Stimulated activated naive CD8-positive, alpha-beta T cell treated with anti-CD3 and anti-CD28 coated beads, Interleukin-15, amount 100 ng/mL, for 72 hours (primary cell): ENCODE data around the gene COLQ.

Experiments used
- ATAC-seq: fragments of 150-1000 bp; cut with Tn5 transposase; 2 replicates; pipeline ENCODE4 v1.10.0; 2021; ENCODE audit warnings: mild to moderate bottlenecking, moderate library complexity
- DNase-seq, 2 donors: peaks; one replicate each; pipeline ENCODE4 v3.0.0; 2021 to 2022
- H3K27ac Mint-ChIP-seq, 2 donors: one replicate each; pipeline ENCODE4 v1.8.0; 2022; ENCODE audit warnings: mild to moderate bottlenecking in 2 of 2, mixed read lengths in 2 of 2, moderate library complexity in 2 of 2
- H3K27me3 Mint-ChIP-seq: one replicate; pipeline ENCODE4 v1.8.0; 2022; ENCODE audit warnings: mixed read lengths
- H3K4me1 Mint-ChIP-seq: one replicate; pipeline ENCODE4 v1.8.0; 2022; ENCODE audit warnings: mild to moderate bottlenecking, mixed read lengths
- H3K4me3 Mint-ChIP-seq, 2 donors: one replicate each; pipeline ENCODE4 v1.8.0; 2022; ENCODE audit warnings: mild to moderate bottlenecking in 2 of 2, mixed read lengths in 2 of 2, moderate library complexity in 1 of 2
- H3K9me3 Mint-ChIP-seq, 2 donors: one replicate each; pipeline ENCODE4 v1.8.0; 2022; ENCODE audit warnings: mixed read lengths in 2 of 2

COLQ gene

GRCh38 chr3:15506571-15506970 is 14.9 kb downstream of the COLQ start:
- Mint-ChIP-seq H3K4me3 (no peak overlapping the region), H3K9me3 (no peaks in the 10 kb centered on the region), H3K27ac (no peak overlapping the region), H3K27me3 (peaks cover under 1% of the 10 kb centered on the region), H3K4me1 (peaks cover 3% of the 10 kb centered on the region)
- peak in 1 of 2 donors; percentile 0 for DNase-seq
- ATAC-seq = no peak

DNA sequence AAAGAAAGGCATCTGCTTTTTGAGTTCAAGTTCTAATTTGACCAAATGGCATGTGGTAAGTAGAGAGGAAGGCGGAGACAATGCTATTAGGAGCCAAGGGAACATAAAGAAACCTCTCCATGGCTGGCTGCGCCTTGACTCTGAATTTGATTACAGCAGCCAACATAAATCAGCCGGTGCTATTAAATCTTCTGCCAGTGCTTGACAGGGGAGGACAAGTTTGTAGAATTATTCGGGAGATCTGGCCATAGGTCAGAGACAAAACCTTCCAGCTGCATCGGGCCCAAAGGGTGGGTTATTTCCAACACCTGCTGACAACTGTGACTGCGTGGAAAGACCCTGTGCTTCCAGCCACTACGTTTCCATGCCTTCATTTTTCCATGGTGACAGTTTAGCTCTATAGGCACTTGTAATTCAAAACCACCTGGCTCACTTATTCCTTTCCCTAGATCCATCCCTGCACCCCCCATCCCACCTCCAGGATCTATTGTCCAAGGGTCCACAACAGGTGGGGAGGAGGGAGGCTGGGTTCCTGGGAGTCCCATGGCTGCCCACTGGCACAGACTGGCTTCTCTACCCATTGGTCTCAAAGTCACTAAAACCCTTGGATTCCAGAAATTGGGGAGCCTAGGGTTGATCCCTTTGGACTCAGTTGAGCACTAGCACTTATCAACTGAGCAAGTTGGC is 15.9 kb downstream of the COLQ start:
- Mint-ChIP-seq H3K4me3 (no peak overlapping the region), H3K27me3 (no peaks in the 10 kb centered on the region), H3K9me3 (no peaks in the 10 kb centered on the region), H3K27ac (no peak overlapping the region), H3K4me1 (peaks cover 12% of the 10 kb centered on the region)
- no peak for ATAC-seq
- DNase-seq = no peak

DNA sequence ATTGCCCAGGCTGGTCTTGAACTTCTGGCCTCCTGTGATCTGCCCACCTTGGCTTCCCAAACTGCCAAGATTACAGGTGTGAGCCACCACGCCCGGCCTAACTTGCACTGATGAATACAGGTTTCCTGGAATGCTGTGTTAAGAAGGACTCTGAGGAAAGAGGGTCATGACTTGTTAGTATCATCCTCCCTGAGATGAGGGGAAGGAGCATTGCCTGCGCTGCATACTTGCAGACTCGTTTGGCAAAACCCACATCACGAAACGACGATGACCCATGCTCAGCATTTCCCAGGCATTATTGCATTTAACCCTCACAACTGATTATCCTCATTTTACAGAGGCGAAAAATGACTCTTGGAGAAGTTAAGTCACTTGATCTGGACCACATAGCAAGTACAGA is 18.9 kb downstream of the COLQ start:
- no peaks in the 10 kb centered on the region for H3K9me3 Mint-ChIP-seq
- no peak for ATAC-seq
- H3K27ac Mint-ChIP-seq = no peak overlapping the region
- H3K4me1 Mint-ChIP-seq = peaks cover 38% of the 10 kb centered on the region
- H3K4me3 Mint-ChIP-seq = no peak overlapping the region
- no peak for DNase-seq
- no peaks in the 10 kb centered on the region for H3K27me3 Mint-ChIP-seq

- Mint-ChIP-seq H3K4me1 (peaks cover 51% of the 10 kb centered on the region), H3K4me3 (peak overlapping the region in 1 of 2 donors; percentile 11)
Observed at GRCh38 chr3:15501126-15501525, 20.4 kb downstream of the COLQ start.

DNA sequence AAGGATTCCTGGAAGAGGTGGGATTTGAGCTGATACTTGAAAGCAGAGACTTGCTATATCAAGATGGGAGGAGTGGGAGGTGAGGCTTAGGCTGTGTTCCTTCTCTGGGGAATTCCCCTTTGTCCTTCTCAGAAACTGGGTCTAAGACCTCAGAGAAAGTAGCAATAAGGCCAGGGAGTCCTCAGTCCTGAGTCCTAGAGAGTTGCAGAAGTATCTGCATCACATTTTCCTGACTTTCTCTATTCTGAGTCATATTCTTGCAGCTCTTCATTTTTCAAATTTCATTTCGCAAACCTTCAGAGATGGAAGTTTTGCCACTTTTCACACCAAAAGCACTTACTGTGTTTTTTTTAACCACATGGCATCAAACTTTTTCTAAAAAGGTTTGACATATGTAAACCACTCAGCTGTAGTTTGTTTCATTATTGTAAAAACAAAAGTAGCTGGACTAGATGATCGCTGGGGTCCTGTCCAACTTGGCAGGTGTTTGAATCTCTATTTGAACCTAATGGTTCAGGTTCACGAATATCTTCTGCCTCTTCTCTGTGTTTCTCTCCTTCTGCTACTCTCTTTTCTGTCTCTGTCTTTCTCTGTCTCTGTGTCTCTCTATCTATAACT is 21.3 kb downstream of the COLQ start:
- peak overlapping the region; percentile 27 to 48 for H3K4me3 Mint-ChIP-seq
- H3K27ac Mint-ChIP-seq = no peak overlapping the region
- H3K4me1 Mint-ChIP-seq = peaks cover 56% of the 10 kb centered on the region
- peak; percentile 90 for ATAC-seq
- no peaks in the 10 kb centered on the region for H3K27me3 Mint-ChIP-seq
- no peaks in the 10 kb centered on the region for H3K9me3 Mint-ChIP-seq
- no peak for DNase-seq

More at GRCh38 chr3:15501126-15501525, 20.4 kb downstream of the COLQ start:
- no peak for DNase-seq
- H3K9me3 Mint-ChIP-seq = no peaks in the 10 kb centered on the region
- peak overlapping the region; percentile 71 to 77 for H3K27ac Mint-ChIP-seq
- no peak for ATAC-seq
- no peaks in the 10 kb centered on the region for H3K27me3 Mint-ChIP-seq

GRCh38 chr3:15499536-15499935 is 22.0 kb downstream of the COLQ start:
- Mint-ChIP-seq H3K27me3 (no peaks in the 10 kb centered on the region), H3K4me1 (peaks cover 56% of the 10 kb centered on the region), H3K4me3 (peak overlapping the region in 1 of 2 donors; percentile 21), H3K27ac (no peak overlapping the region), H3K9me3 (no peaks in the 10 kb centered on the region)
- no peak for DNase-seq
- ATAC-seq = no peak

DNA sequence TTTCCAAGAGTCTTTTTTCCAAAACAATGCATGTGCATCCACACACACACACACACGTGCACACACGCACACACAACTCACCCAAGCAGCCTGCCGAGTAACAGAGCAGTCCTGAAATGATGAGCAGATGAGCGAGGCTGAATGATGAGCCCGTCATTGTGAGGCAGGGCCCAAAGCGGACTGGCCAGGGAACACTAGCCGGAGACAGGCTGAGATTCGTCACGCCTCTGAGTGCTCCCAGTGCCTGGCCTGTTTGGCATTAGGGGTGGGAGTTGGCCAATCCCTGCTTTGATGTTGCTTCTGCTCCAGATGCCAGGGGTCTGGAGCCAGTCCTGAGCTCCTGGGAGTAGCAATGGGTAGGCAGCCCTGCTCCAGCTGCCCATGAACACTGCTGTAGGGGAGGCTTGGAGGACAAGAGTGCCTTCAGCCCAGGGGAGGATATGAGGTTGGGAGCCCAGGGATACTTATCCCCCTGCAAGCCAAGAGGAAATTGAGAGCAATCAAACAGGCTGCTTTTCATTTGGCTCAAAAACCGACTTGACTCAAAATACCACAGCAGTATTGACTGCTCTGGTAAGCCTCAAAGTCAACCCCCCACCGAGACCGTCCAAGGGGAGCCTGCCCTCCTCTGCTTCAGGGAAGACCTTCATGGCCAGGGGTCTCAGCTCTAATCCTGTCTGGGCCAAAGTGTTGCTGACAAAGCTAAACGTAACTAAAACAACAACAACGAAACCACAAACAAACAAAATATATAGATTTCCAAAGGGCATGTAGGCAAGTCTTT is 22.9 kb downstream of the COLQ start:
- Mint-ChIP-seq H3K4me1 (peaks cover 56% of the 10 kb centered on the region), H3K4me3 (no peak overlapping the region), H3K9me3 (no peaks in the 10 kb centered on the region), H3K27ac (no peak overlapping the region), H3K27me3 (no peaks in the 10 kb centered on the region)
- ATAC-seq (no peak), DNase-seq (no peak)

DNA sequence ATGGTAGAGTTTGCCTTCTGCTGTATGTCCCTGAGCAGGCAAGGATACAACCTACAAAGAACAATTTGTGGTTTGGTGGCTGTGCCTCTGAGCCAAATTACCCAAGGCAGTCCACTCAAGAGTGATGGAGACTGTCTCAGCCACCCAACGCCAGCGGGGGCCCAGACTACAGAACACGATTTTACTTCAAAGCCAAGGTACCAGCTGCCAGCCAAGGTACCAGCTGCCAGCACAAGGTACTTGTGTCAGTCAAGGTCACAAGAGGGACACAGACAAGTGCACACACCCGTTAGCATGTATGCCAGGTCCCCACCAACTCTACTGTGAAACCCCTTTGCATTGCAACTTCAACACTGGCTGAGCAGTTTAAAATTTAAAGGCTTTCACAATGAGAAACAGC is 23.5 kb downstream of the COLQ start:
- H3K4me1 Mint-ChIP-seq = peaks cover 56% of the 10 kb centered on the region
- no peak overlapping the region for H3K27ac Mint-ChIP-seq
- no peaks in the 10 kb centered on the region for H3K9me3 Mint-ChIP-seq

DNA sequence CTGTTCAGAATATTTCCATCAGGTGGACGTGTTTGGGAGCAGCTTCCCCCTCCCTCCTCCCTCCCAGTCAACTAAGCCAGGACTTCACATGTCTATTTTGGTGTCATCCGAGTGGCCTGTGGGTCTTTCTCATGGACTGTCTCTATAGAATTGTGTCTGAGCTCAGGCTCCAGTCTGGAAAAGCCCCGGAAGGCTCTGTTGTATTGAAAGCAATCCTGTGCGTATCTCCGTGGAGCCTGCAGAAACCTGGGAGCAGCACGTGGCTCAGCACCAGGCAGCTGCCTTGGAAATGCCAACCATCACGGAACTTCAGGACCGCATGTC is 25.2 kb downstream of the COLQ start:
- DNase-seq (no peak), ATAC-seq (no peak)
- no peaks in the 10 kb centered on the region for H3K9me3 Mint-ChIP-seq
- H3K27ac Mint-ChIP-seq = no peak overlapping the region
- peaks cover 51% of the 10 kb centered on the region for H3K4me1 Mint-ChIP-seq
- H3K27me3 Mint-ChIP-seq = no peaks in the 10 kb centered on the region
- no peak overlapping the region for H3K4me3 Mint-ChIP-seq

More for the DNA sequence above, 23.5 kb downstream of the COLQ start:
- DNase-seq (no peak), ATAC-seq (no peak)
- Mint-ChIP-seq H3K4me3 (no peak overlapping the region), H3K27me3 (no peaks in the 10 kb centered on the region)

GRCh38 chr3:15495461-15496340 is 25.8 kb downstream of the COLQ start:
- Mint-ChIP-seq H3K27me3 (no peaks in the 10 kb centered on the region), H3K9me3 (no peaks in the 10 kb centered on the region), H3K4me3 (no peak overlapping the region), H3K4me1 (peaks cover 45% of the 10 kb centered on the region), H3K27ac (no peak overlapping the region)
- ATAC-seq (no peak), DNase-seq (no peak)

- ATAC-seq (no peak), DNase-seq (no peak)
- no peak overlapping the region for H3K27ac Mint-ChIP-seq
- no peaks in the 10 kb centered on the region for H3K9me3 Mint-ChIP-seq
- H3K27me3 Mint-ChIP-seq = no peaks in the 10 kb centered on the region
- H3K4me3 Mint-ChIP-seq = no peak overlapping the region
- peaks cover 26% of the 10 kb centered on the region for H3K4me1 Mint-ChIP-seq
Observed at GRCh38 chr3:15493436-15493835, 28.1 kb downstream of the COLQ start.

- H3K27ac Mint-ChIP-seq = no peak overlapping the region
- H3K9me3 Mint-ChIP-seq = no peaks in the 10 kb centered on the region
- DNase-seq (no peak), ATAC-seq (no peak)
- H3K4me3 Mint-ChIP-seq = no peak overlapping the region
- H3K27me3 Mint-ChIP-seq = no peaks in the 10 kb centered on the region
- peaks cover 21% of the 10 kb centered on the region for H3K4me1 Mint-ChIP-seq
Observed at GRCh38 chr3:15492847-15493360, 28.6 kb downstream of the COLQ start.

GRCh38 chr3:15491143-15491542 is 30.4 kb downstream of the COLQ start:
- Mint-ChIP-seq H3K9me3 (no peaks in the 10 kb centered on the region), H3K4me1 (peaks cover 5% of the 10 kb centered on the region), H3K27ac (peak overlapping the region in 1 of 2 donors; percentile 61), H3K27me3 (no peaks in the 10 kb centered on the region), H3K4me3 (no peak overlapping the region)
- DNase-seq (no peak), ATAC-seq (no peak)

DNA sequence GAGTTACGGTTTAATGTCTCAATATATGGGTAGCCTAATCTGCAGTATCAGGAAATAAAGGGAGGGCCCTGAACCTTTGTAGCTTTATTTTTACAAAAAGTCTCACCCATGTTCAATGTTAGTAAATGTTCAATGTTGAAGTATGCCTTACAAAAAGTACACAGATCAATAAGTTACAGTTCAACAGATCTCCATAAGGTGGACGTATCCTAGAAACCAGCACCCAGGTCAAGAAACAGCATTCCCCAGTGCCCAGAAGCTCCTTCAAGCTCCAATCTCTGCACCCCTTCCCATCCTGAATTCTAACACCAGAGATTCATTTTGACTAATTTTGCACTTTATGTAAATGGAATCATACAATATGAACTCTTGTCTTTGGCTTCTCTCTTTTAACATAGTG is 31.3 kb downstream of the COLQ start:
- no peaks in the 10 kb centered on the region for H3K4me1 Mint-ChIP-seq
- H3K27me3 Mint-ChIP-seq = no peaks in the 10 kb centered on the region
- H3K27ac Mint-ChIP-seq = peak overlapping the region; percentile 14 to 21
- no peak overlapping the region for H3K4me3 Mint-ChIP-seq
- DNase-seq = no peak
- no peak for ATAC-seq
- H3K9me3 Mint-ChIP-seq = no peaks in the 10 kb centered on the region

GRCh38 chr3:15488002-15488401 is 33.5 kb downstream of the COLQ start:
- no peak for ATAC-seq
- no peak overlapping the region for H3K27ac Mint-ChIP-seq
- H3K4me3 Mint-ChIP-seq = no peak overlapping the region
- peaks cover 6% of the 10 kb centered on the region for H3K27me3 Mint-ChIP-seq
- no peaks in the 10 kb centered on the region for H3K4me1 Mint-ChIP-seq
- DNase-seq = no peak
- H3K9me3 Mint-ChIP-seq = peaks cover 4 to 8% of the 10 kb centered on the region in 2 donors
